GM12865 (cell line): ENCODE data around the gene ARHGAP20.
"Not testable (repeated sequence)": the region's sequence is repeated elsewhere in the genome, so short reads cannot be mapped to it uniquely, and the experiment has no call there.

Source experiments
- DNase-seq: peaks from one replicate; pipeline ENCODE4 v3.0.0; 2010; ENCODE audit warnings: low read depth
- H3K4me3 ChIP-seq: 2 replicates; pipeline ENCODE4 v1.5.1; 2011; ENCODE audit warnings: mild to moderate bottlenecking, low read depth, low read length, control low read depth
- TF ChIP-seq, protein P1 (sequence below): IDR thresholded peaks from 2 replicates; pipeline ENCODE4 v1.5.1; 2011; ENCODE audit warnings: low read length, control low read depth, low read depth, inconsistent platforms; ENCODE audit not compliant: insufficient read depth; ENCODE audit errors: missing control alignments

The ARHGAP20 gene

DNA sequence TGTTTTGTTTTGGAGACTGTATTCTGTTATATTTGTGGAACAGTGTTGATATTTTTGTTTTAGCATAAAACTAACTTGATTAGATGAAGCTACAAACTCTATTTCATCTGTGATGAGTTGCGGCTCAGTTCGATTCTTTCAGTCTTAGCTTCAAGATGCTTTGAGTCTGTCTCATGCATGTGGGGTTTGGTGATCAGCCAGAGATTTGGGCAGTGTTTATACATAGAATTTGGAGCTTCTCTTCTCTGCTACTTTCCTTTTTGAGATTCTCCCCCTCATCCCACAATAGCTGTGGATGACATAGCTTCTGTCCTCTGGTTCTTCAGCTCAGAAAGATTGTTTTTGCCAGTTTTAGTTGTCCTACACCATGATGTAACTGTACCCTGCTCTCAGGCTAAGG is 90.4 kb downstream of the ARHGAP20 start:
- no peak for DNase-seq
- no peak overlapping the region for H3K4me3 ChIP-seq
- TF ChIP-seq, protein P1, sequence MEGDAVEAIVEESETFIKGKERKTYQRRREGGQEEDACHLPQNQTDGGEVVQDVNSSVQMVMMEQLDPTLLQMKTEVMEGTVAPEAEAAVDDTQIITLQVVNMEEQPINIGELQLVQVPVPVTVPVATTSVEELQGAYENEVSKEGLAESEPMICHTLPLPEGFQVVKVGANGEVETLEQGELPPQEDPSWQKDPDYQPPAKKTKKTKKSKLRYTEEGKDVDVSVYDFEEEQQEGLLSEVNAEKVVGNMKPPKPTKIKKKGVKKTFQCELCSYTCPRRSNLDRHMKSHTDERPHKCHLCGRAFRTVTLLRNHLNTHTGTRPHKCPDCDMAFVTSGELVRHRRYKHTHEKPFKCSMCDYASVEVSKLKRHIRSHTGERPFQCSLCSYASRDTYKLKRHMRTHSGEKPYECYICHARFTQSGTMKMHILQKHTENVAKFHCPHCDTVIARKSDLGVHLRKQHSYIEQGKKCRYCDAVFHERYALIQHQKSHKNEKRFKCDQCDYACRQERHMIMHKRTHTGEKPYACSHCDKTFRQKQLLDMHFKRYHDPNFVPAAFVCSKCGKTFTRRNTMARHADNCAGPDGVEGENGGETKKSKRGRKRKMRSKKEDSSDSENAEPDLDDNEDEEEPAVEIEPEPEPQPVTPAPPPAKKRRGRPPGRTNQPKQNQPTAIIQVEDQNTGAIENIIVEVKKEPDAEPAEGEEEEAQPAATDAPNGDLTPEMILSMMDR: no peak

DNA sequence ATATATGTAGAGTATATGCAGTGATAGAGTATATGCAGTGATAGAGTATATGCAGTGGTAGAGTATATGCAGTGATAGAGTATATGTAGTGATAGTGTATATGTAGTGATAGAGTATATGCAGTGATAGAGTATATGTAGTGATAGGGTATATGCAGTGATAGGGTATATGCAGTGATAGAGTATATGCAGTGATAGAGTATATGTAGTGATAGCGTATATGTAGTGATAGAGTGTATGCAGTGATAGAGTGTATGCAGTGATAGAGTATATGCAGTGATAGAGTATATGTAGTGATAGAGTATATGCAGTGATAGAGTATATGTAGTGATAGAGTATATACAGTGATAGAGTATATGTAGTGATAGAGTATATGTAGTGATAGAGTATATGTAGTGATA is 92.9 kb downstream of the ARHGAP20 start:
- not testable (repeated sequence) for DNase-seq, H3K4me3 ChIP-seq

GRCh38 chr11:110614031-110614430 is 98.2 kb downstream of the ARHGAP20 start:
- H3K4me3 ChIP-seq: no peak overlapping the region
- DNase-seq: no peak
- TF ChIP-seq, protein P1: no peak

GRCh38 chr11:110613197-110613918 is 98.9 kb downstream of the ARHGAP20 start:
- no peak for DNase-seq
- TF ChIP-seq, protein P1: no peak
- H3K4me3 ChIP-seq: no peak overlapping the region

GRCh38 chr11:110606415-110606814 is 105.8 kb downstream of the ARHGAP20 start:
- TF ChIP-seq, protein P1: no peak
- no peak for DNase-seq
- H3K4me3 ChIP-seq: no peak overlapping the region

GRCh38 chr11:110601936-110602335 is 110.3 kb downstream of the ARHGAP20 start:
- no peak for DNase-seq
- TF ChIP-seq, protein P1: no peak
- H3K4me3 ChIP-seq: no peak overlapping the region

DNA sequence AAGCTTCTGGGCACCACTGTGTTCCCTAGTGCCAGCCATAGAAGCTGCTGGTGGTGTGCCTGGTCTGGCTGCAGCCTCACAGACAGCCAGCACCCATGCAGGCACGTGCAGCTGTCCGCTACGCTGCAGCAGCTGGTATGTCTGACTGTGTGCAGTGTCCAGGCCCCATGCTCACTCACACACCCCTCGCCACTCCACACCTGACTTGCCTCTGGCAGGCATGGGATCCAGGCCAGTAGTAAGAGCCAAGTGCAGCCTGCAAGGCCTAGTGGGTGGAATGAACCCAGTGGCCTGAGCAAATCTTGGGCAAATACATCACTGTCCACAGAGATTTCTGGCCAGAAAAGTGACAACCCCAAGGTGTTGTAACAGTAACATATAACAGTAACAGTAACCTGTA is 111.9 kb downstream of the ARHGAP20 start:
- DNase-seq: no peak
- no peak overlapping the region for H3K4me3 ChIP-seq
- TF ChIP-seq, protein P1: no peak
